GM21360 (cell line): ENCODE measurements around the gene VIM.

Source experiments
- ATAC-seq: cut with Tn5 transposase; IDR thresholded peaks from one replicate; pipeline ENCODE4 v1.9.1; 2021; ENCODE audit warnings: mild to moderate bottlenecking, moderate library complexity; ENCODE audit not compliant: unreplicated experiment

VIM gene

GRCh38 chr10:17209302-17209701 is 18.7 kb upstream of the VIM start:
- ATAC-seq, result no peak

GRCh38 chr10:17209881-17210280 is 18.2 kb upstream of the VIM start:
- ATAC-seq, result no peak

GRCh38 chr10:17210361-17210760 is 17.7 kb upstream of the VIM start:
- no peak for ATAC-seq

GRCh38 chr10:17212802-17213221 is 15.2 kb upstream of the VIM start:
- no peak for ATAC-seq

GRCh38 chr10:17213646-17214349 is 14.2 kb upstream of the VIM start:
- no peak for ATAC-seq

GRCh38 chr10:17214526-17214925 is 13.5 kb upstream of the VIM start:
- ATAC-seq, result no peak

GRCh38 chr10:17214971-17215781 is 12.9 kb upstream of the VIM start:
- no peak for ATAC-seq

GRCh38 chr10:17215782-17216122 is 12.3 kb upstream of the VIM start:
- no peak for ATAC-seq

DNA sequence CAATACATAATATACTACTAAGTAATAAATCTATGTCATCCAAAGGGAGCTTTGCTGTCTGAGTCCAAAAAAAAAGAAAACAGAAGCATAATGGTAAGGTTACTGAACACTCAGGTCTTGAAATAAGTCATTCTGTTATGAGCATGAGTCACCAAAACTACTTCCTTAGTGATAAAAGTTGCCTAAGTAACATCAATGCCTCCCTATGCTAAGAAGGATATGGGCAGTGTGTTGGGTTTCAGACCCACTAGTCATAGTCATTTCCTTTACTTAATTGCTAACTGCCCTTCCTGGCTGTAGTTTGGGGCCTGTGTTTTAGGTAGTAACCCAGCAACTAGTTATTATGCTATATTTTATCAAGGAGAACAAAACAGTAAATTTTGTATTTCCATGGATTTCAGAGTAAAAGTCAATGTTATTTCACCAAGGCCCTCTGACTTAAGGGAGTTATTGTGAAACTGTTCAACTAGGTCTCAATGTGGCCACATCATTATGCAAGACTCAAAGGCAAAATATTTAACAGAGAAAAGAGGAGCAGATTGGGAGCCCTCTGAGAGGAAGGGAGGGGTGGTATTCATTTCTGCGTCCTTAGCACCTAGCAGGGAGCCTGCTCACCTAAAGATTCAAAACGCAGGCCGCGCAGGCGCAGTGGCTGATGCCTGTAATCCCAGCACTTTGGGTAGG is 11.7 kb upstream of the VIM start:
- ATAC-seq, result peak; percentile 100

DNA sequence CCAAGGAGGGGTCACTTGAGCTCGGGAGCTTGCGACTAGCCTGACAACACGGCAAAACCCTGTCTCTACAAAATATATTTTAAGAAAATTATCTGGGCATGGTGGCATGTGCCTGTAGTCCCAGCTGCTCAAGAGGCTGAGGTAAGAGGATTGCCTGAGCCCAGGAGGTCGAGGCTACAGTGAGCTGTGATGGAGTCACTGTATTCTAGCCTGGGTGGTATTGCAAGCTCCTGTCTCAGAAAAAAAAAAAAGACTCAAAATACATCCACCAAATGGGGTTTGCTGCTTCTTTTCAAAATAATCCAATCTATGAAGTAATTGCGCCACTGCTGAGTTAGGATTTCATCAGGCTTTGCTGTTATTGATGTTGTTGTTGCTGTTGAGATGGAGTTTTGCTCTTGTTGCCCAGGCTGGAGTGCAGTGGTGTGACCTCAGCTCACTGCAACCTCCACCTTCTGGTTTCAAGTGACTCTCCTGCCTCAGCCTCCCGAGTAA is 11.1 kb upstream of the VIM start:
- no peak for ATAC-seq

DNA sequence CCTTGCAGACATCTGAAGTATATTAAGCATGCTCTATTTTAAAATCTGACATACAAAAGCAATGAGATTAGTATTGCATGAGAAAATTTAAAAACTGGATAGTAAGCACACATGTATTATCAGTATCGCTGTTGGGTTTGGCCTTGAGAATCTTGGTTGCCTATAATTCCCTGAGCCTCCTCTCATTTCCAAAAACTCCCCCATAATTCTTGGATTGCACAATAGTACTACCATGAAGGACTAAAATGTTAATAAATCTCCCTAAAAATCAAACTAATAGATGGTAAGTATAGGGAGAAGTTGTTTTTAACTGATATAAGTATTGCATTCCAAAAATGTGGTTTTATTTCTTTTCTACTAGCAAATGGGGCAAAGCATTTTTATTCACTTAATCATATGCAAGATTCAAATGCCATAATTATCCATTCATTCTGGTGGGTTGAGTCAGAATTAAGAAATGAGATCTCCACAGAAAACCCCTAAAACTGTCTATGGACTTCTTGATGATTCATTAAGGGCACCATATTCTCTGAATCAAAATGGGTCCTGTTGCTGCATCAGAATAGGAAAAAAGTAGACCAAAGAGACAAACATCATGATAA is 10.3 kb upstream of the VIM start:
- no peak for ATAC-seq

- ATAC-seq, result no peak
Observed at GRCh38 chr10:17219024-17219423, 9.0 kb upstream of the VIM start.

GRCh38 chr10:17220652-17221100 is 7.4 kb upstream of the VIM start:
- no peak for ATAC-seq

DNA sequence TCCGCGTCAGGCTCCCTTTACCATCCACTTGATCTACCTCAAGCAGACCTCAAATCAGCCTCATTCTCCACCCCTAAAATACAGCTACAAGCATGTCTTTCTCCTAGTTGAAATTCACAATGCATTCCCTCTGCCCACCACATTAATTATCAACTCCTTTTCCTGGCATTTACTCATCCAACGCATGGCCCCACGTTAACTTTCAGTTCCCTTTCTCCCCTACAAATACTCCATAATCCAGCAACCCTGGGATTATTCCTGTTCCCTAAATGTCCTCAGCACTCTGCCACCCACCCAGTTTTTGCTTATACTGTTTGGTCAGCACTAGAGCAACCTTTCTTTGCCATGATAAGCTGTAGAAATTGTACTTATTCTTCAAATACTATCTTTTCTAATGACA is 5.7 kb upstream of the VIM start:
- no peak for ATAC-seq

GRCh38 chr10:17225808-17226207 is 2.2 kb upstream of the VIM start:
- no peak for ATAC-seq

- ATAC-seq, result no peak
Observed at GRCh38 chr10:17226891-17227303, 1.1 kb upstream of the VIM start.

- peak; percentile 37 for ATAC-seq
Observed at GRCh38 chr10:17227367-17228090, 512 bp upstream of the VIM start.

DNA sequence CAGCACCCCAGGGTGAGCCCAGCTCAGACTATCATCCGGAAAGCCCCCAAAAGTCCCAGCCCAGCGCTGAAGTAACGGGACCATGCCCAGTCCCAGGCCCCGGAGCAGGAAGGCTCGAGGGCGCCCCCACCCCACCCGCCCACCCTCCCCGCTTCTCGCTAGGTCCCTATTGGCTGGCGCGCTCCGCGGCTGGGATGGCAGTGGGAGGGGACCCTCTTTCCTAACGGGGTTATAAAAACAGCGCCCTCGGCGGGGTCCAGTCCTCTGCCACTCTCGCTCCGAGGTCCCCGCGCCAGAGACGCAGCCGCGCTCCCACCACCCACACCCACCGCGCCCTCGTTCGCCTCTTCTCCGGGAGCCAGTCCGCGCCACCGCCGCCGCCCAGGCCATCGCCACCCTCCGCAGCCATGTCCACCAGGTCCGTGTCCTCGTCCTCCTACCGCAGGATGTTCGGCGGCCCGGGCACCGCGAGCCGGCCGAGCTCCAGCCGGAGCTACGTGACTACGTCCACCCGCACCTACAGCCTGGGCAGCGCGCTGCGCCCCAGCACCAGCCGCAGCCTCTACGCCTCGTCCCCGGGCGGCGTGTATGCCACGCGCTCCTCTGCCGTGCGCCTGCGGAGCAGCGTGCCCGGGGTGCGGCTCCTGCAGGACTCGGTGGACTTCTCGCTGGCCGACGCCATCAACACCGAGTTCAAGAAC is 1.1 kb downstream of the VIM start:
- ATAC-seq, result no peak

DNA sequence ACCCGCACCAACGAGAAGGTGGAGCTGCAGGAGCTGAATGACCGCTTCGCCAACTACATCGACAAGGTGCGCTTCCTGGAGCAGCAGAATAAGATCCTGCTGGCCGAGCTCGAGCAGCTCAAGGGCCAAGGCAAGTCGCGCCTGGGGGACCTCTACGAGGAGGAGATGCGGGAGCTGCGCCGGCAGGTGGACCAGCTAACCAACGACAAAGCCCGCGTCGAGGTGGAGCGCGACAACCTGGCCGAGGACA is 1.6 kb downstream of the VIM start:
- ATAC-seq, result no peak

DNA sequence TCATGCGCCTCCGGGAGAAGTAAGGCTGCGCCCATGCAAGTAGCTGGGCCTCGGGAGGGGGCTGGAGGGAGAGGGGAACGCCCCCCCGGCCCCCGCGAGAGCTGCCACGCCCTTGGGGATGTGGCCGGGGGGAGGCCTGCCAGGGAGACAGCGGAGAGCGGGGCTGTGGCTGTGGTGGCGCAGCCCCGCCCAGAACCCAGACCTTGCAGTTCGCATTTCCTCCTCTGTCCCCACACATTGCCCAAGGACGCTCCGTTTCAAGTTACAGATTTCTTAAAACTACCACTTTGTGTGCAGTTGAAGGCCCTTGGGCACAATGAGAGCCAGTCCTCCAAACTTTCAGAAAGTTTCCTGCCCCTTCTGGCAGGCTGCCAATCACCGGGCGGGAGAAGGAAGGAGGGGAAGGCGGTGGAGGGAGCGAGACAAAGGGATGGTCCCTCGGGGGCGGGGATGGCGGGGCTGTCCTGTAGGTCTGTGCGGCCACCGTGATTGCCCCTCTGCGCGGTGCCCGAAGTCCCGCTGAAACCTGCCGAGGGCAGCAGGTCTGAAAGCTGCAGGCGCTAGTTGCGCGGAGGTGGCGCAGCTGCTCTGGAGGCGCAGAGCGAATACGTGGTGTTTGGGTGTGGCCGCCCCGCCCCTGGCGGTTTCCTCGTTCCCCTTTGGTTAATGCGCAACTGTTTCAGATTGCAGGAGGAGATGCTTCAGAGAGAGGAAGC is 2.1 kb downstream of the VIM start:
- ATAC-seq, result peak; percentile 62
